Esophagus (tissue), 2 donors: ENCODE results near the gene ERBB4. TPM values are rescaled to one million over a fixed set of nuclear protein-coding genes. Genes with fewer than 3 reads are reported as not detected.
"Not testable (repeated sequence)": the region's sequence is repeated elsewhere in the genome, so short reads cannot be mapped to it uniquely, and the experiment has no call there.

ENCODE experiments used
- H3K27ac ChIP-seq, 2 donors: one replicate each; pipeline ENCODE4 v1.5.1; 2013; ENCODE audit warnings: low read depth in 2 of 2, mild to moderate bottlenecking in 2 of 2, inconsistent platforms in 1 of 2, low read length in 1 of 2, moderate library complexity in 1 of 2
- H3K27me3 ChIP-seq, 2 donors: one replicate each; pipeline ENCODE4 v1.6.1; 2013; ENCODE audit warnings: low read length in 2 of 2, control low read depth in 1 of 2, mild to moderate bottlenecking in 1 of 2; ENCODE audit not compliant: insufficient read depth in 2 of 2, control insufficient read depth in 1 of 2
- H3K36me3 ChIP-seq, 2 donors: one replicate each; pipeline ENCODE4 v1.6.1; 2013; ENCODE audit warnings: low read length in 1 of 2; ENCODE audit not compliant: control insufficient read depth in 2 of 2, insufficient read depth in 2 of 2
- H3K4me1 ChIP-seq, 2 donors: one replicate each; pipeline ENCODE4 v1.6.1; 2013; ENCODE audit warnings: low read length in 1 of 2; ENCODE audit not compliant: control insufficient read depth in 2 of 2, insufficient read depth in 2 of 2
- H3K4me3 ChIP-seq, 2 donors: one replicate each; pipeline ENCODE4 v1.5.1; 2013; ENCODE audit warnings: low read length in 2 of 2, mild to moderate bottlenecking in 2 of 2, low read depth in 1 of 2, moderate library complexity in 1 of 2
- H3K9me3 ChIP-seq, 2 donors: one replicate each; pipeline ENCODE4 v1.6.1; 2013; ENCODE audit warnings: mild to moderate bottlenecking in 2 of 2, low read depth in 1 of 2, low read length in 1 of 2, moderate library complexity in 1 of 2; ENCODE audit not compliant: control insufficient read depth in 2 of 2, insufficient read depth in 1 of 2
- WGBS, 2 donors: extraction: QIAGEN DNeasy Blood & Tissue Kit; methylation state at CpG; one replicate each; pipeline ENCODE4 v1.1.7; 2013; 5-methylcytosine and 5-hydroxymethylcytosine counted together
- polyA plus RNA-seq, 2 donors: library from polyadenylated mRNA; stranded (reverse); fragments of 200-250 nt; gene quantifications; one replicate each; pipeline ENCODE4 v1.2.3, GENCODE V29; 2013
- donor health status: healthy with polysubstance abuse.
- donor health status: Bipolar disorder and iron deficiency.

ERBB4 gene
- polyA plus RNA-seq, 2 donors, result under 0.01 to 0.06 TPM

GRCh38 chr2:211623096-211623495 lies 915.5 kb downstream of the ERBB4 start:
- Histone ChIP-seq H3K9me3 (no peaks in the 10 kb centered on the region), H3K4me1 (no peaks in the 10 kb centered on the region), H3K4me3 (no peak overlapping the region), H3K27ac (no peak overlapping the region), H3K36me3 (no peaks in the 10 kb centered on the region), H3K27me3 (no peaks in the 10 kb centered on the region)

- Histone ChIP-seq H3K36me3 (no peaks in the 10 kb centered on the region), H3K27ac (no peak overlapping the region), H3K27me3 (no peaks in the 10 kb centered on the region), H3K4me1 (no peaks in the 10 kb centered on the region), H3K9me3 (no peaks in the 10 kb centered on the region), H3K4me3 (no peak overlapping the region)
- 96 to 97% methylated on average over 1 of the region's 1 CpG for WGBS, 2 donors
These were observed 917.6 kb downstream of the ERBB4 start for GRCh38 chr2:211620986-211621385.

- Histone ChIP-seq H3K36me3 (no peaks in the 10 kb centered on the region), H3K27ac (no peak overlapping the region), H3K4me1 (no peaks in the 10 kb centered on the region), H3K27me3 (no peaks in the 10 kb centered on the region), H3K4me3 (no peak overlapping the region), H3K9me3 (no peaks in the 10 kb centered on the region)
- WGBS, 2 donors, result 91 to 94% methylated on average over 2 of the region's 2 CpGs
These were observed 920.8 kb downstream of the ERBB4 start for GRCh38 chr2:211617803-211618202.

DNA sequence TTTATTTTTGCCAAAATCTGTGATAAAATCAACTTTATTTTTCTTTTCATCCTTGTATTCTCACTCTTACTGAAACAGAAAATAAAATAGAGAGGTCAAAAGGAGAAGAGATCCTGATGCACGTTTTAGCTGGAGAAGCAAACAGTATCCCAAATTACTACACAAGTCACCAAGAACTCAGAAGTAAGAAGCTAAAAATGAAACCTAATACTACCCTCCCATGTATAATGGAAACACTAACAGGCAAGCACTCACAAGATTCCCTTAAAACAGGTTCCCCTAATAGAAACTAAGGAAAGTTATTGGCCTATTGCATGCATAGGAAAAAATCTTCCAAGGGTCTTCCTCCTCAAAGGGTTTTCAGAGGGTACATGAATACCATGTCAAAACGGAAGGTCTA lies 927.0 kb downstream of the ERBB4 start:
- Histone ChIP-seq H3K4me3 (peak overlapping the region in 1 of 2 donors; percentile 8), H3K27ac (no peak overlapping the region), H3K9me3 (no peaks in the 10 kb centered on the region), H3K36me3 (no peaks in the 10 kb centered on the region), H3K27me3 (no peaks in the 10 kb centered on the region), H3K4me1 (no peaks in the 10 kb centered on the region)
- 72 to 73% methylated on average over 2 of the region's 2 CpGs for WGBS, 2 donors

DNA sequence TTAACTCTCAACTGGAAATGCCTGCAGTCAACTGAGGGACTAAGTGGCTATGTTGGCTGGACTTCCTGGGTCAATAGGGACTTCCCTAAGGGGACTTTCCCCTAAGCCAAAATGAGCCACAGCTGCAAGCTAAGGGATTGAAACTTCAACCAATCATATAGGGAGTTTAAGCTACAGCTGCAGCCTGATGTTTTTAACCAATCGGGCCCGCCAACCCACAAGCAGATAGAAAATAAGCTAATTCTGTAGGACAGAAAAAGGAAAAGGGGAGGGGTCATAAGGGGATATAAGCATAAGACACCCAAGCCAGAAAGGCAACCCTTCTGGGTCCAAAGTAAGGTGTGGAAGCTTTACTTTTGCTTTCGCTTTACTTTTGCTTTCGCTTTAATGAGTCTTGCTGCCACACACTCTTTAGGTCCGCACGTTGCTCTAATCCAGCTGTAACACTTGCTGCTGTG lies 927.5 kb downstream of the ERBB4 start:
- H3K36me3 ChIP-seq, result no peaks in the 10 kb centered on the region
- H3K4me1 ChIP-seq, result no peaks in the 10 kb centered on the region
- 86 to 89% methylated on average over 6 of the region's 6 CpGs for WGBS, 2 donors
- no peaks in the 10 kb centered on the region for H3K9me3 ChIP-seq
- no peaks in the 10 kb centered on the region for H3K27me3 ChIP-seq
- no peak overlapping the region for H3K27ac ChIP-seq
- peak overlapping the region in 1 of 2 donors; percentile 8 for H3K4me3 ChIP-seq

DNA sequence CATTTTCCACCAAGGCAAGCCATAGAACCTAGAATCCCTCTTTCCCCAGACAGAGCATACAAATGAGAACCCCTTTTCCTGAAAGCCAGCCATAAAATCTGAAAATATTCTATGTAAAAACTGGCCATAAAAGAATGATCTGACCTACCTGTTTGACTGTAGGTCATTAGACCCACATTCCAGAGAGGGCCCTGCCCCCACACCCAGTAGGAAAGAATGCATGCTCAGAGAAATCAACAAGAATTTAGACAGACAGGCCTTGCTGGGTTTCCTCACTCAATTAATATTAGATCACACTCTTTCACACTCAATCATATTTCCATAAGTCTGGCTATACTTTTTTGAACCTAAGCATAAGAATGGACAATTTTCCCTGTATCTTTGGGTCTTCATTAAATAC lies 929.5 kb downstream of the ERBB4 start:
- H3K27ac ChIP-seq, result no peak overlapping the region
- no peak overlapping the region for H3K4me3 ChIP-seq
- H3K4me1 ChIP-seq, result no peaks in the 10 kb centered on the region
- no peaks in the 10 kb centered on the region for H3K9me3 ChIP-seq
- H3K36me3 ChIP-seq, result no peaks in the 10 kb centered on the region
- no peaks in the 10 kb centered on the region for H3K27me3 ChIP-seq

- Histone ChIP-seq H3K4me1 (no peaks in the 10 kb centered on the region), H3K9me3 (no peaks in the 10 kb centered on the region), H3K4me3 (no peak overlapping the region), H3K36me3 (no peaks in the 10 kb centered on the region), H3K27me3 (no peaks in the 10 kb centered on the region), H3K27ac (no peak overlapping the region)
- WGBS, 2 donors, result 41 to 64% methylated on average over 3 of the region's 3 CpGs
These were observed 939.5 kb downstream of the ERBB4 start for GRCh38 chr2:211599146-211599545.

GRCh38 chr2:211598238-211598637 lies 940.4 kb downstream of the ERBB4 start:
- Histone ChIP-seq H3K27me3 (peaks cover 0 to 2% of the 10 kb centered on the region in 2 donors), H3K36me3 (no peaks in the 10 kb centered on the region), H3K4me1 (no peaks in the 10 kb centered on the region), H3K27ac (no peak overlapping the region), H3K4me3 (no peak overlapping the region), H3K9me3 (no peaks in the 10 kb centered on the region)
- WGBS, 2 donors, result 61 to 76% methylated on average over 2 of the region's 2 CpGs

- not testable (repeated sequence) for H3K27ac ChIP-seq, H3K36me3 ChIP-seq, H3K27me3 ChIP-seq, H3K4me3 ChIP-seq, H3K9me3 ChIP-seq, H3K4me1 ChIP-seq
- WGBS, 2 donors, result 22 to 43% methylated on average over 12 of the region's 12 CpGs
These were observed 946.6 kb downstream of the ERBB4 start for GRCh38 chr2:211592006-211592405.

DNA sequence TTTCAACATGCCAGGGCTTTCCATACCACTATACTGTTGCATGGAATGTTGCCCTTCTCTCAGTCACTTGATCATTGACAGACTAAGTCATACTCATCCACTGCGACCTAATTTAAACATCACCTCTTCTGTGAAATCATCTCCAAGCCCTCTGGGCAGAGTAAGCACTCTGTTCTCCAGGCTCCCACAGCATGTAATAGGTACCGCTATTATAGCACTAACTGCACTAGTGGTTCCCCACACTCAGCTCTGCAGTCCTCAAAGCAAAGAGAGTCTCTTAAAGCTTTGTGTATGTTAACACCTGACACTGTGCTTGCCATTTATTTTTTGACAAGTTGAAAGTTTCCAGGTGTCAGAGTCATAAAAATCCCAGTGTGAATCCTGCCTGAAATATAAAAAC lies 947.2 kb downstream of the ERBB4 start:
- Histone ChIP-seq H3K9me3 (no peaks in the 10 kb centered on the region), H3K36me3 (no peaks in the 10 kb centered on the region), H3K27me3 (peaks cover 0 to 2% of the 10 kb centered on the region in 2 donors), H3K4me3 (no peak overlapping the region), H3K4me1 (no peaks in the 10 kb centered on the region), H3K27ac (no peak overlapping the region)
- 51 to 61% methylated on average over 2 of the region's 2 CpGs for WGBS, 2 donors
